Measurements from ENCODE around the gene GDF15.

- TF ChIP-seq EZH2 (IDR thresholded peaks at IDR 0.05; ENCODE audit: borderline replicate concordance, low read depth, low read length, severe bottlenecking) (no peak), CTCF (IDR thresholded peaks at IDR 0.05; ENCODE audit: borderline replicate concordance, extremely low read depth, low read length, poor library complexity, severe bottlenecking) (no peak)
Observed at GRCh38 chr19:18393836-18394235, 7.9 kb downstream of the GDF15 start.
